Esophagus squamous epithelium (tissue), 5 donors: Measurements from ENCODE around the gene ANKRD28. TPM values are rescaled to one million over a fixed set of nuclear protein-coding genes. Genes with fewer than 3 reads are reported as not detected.
A peak's percentile ranks its signal among the peaks of the same experiment; 100 is the strongest.
"Not testable (repeated sequence)": the region's sequence is repeated elsewhere in the genome, so short reads cannot be mapped to it uniquely, and the experiment has no call there.

Source experiments
- DNase-seq: peaks from one replicate; lab custom pipeline; 2025; lab: John Stamatoyannopoulos, UW
- H3K27ac ChIP-seq, 4 donors: fragments of 200-600 bp; sonication (generic); one replicate each; pipeline ENCODE4 v1.5.1; 2016 to 2019; ENCODE audit warnings: mild to moderate bottlenecking in 1 of 4
- H3K27me3 ChIP-seq, 4 donors: fragments of 200-600 bp; sonication (generic); 1 replicate in 3 of 4; 2 replicates in 1 of 4; pipeline versions ENCODE4 v1.5.1 to v1.6.0; 2017 to 2021; ENCODE audit warnings: antibody characterized with exemption in 1 of 4
- H3K36me3 ChIP-seq, 3 donors: fragments of 200-600 bp; sonication (generic); one replicate each; pipeline ENCODE4 v1.5.1; 2016 to 2019
- H3K4me1 ChIP-seq, 3 donors: fragments of 200-600 bp; sonication (generic); one replicate each; pipeline ENCODE4 v1.5.1; 2017 to 2019
- H3K4me3 ChIP-seq, 4 donors: fragments of 200-600 bp; sonication (generic); 1 replicate in 3 of 4; 2 replicates in 1 of 4; pipeline ENCODE4 v1.5.1; 2016 to 2019; ENCODE audit warnings: mild to moderate bottlenecking in 2 of 4, moderate library complexity in 1 of 4
- H3K9me3 ChIP-seq, 3 donors: fragments of 200-600 bp; sonication (generic); one replicate each; pipeline ENCODE4 v1.5.1; 2016 to 2019
- POLR2A ChIP-seq, 4 donors: fragments of 450-650 bp; IDR thresholded peaks; one replicate each; pipeline ENCODE4 v1.6.1; 2017; ENCODE audit warnings: antibody characterized with exemption in 4 of 4, mild to moderate bottlenecking in 4 of 4, moderate library complexity in 3 of 4
- WGBS, 2 donors: methylation state at CpG; one replicate each; pipeline ENCODE4 v1.1.5; 2018; 5-methylcytosine and 5-hydroxymethylcytosine counted together
- intact Hi-C: fragments of 100-400 bp; cut with DNase I; formaldehyde crosslinking; loops from one replicate; pipeline ENCODE4 v1.15.0; 2022
- total RNA-seq, 4 donors: library from RNA; depleted of rRNA; stranded (reverse); fragments of >200 nt; gene quantifications; one replicate each; pipeline ENCODE4 v1.1.0, GENCODE V29; 2016
- TF ChIP-seq, protein P1 (sequence below), 6 experiments: fragments of 450-650 bp in 4 of 6; fragments of 200-600 bp in 2 of 6; sonication (generic) in 2 of 6; IDR thresholded peaks; one replicate each; pipeline ENCODE4 v1.5.1; 2016 to 2019; ENCODE audit warnings: antibody characterized with exemption in 6 of 6, mild to moderate bottlenecking in 4 of 6, moderate library complexity in 4 of 6
- donor health status: DM: yes; HTN: yes; CAD: no.

ANKRD28 gene
- total RNA-seq, 4 donors from 2014 or later: 20.8 to 49.6 (median 31.8) TPM

GRCh38 chr3:15779111-15779510 lies 18.7 kb downstream of the ANKRD28 start:
- Histone ChIP-seq H3K27me3 (no peaks in the 10 kb centered on the region), H3K27ac (peak overlapping the region in 1 of 4 donors; percentile 32), H3K4me1 (peaks cover 4 to 50% (median 6%) of the 10 kb centered on the region in 3 donors)

DNA sequence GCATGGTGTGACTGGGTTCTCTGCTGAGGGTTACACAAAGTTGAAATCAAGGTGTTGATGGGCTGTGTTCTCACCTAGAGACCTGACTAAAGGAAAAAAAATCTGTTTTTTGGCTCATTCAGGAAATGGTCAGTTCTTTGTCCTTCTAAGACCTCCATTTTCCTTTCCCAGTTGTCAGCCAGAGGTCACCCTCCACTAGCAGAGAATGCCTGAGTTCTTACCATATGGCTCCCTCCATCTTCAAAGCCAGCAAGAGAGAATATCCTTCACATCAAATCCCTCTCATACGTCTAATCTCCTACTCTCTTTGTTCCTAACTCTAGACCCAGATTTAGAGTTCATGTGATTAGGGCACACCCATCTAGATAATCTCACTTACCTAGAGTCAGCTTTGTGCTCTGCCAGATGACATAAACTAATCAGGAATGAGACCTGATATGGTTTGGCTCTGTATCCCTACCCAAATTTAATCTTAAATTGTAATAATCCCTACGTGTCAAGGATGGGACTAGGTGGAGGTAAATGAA lies 19.4 kb downstream of the ANKRD28 start:
- H3K27ac ChIP-seq: no peak overlapping the region
- no peak for DNase-seq
- 43 to 56% methylated on average over 2 of the region's 2 CpGs for WGBS, 2 donors

More at GRCh38 chr3:15779111-15779510, 18.7 kb downstream of the ANKRD28 start:
- no peak overlapping the region for H3K4me3 ChIP-seq
- no peaks in the 10 kb centered on the region for H3K36me3 ChIP-seq
- TF ChIP-seq POLR2A (IDR thresholded peaks at IDR 0.05): no peak
- H3K9me3 ChIP-seq: no peaks in the 10 kb centered on the region
- WGBS, 2 donors: 44 to 45% methylated on average over 1 of the region's 1 CpG
- DNase-seq: no peak
- intact Hi-C loops: no loop called here

GRCh38 chr3:15774931-15775560 lies 22.7 kb downstream of the ANKRD28 start:
- WGBS, 2 donors: 86 to 87% methylated on average over 4 to 6 of the region's 6 CpGs

More for the DNA sequence above, 19.4 kb downstream of the ANKRD28 start:
- H3K36me3 ChIP-seq: no peaks in the 10 kb centered on the region
- peaks cover 4 to 43% (median 6%) of the 10 kb centered on the region in 3 donors for H3K4me1 ChIP-seq
- no peak overlapping the region for H3K4me3 ChIP-seq
- no peaks in the 10 kb centered on the region for H3K27me3 ChIP-seq
- TF ChIP-seq POLR2A (IDR thresholded peaks at IDR 0.05): no peak
- TF ChIP-seq, protein P1, sequence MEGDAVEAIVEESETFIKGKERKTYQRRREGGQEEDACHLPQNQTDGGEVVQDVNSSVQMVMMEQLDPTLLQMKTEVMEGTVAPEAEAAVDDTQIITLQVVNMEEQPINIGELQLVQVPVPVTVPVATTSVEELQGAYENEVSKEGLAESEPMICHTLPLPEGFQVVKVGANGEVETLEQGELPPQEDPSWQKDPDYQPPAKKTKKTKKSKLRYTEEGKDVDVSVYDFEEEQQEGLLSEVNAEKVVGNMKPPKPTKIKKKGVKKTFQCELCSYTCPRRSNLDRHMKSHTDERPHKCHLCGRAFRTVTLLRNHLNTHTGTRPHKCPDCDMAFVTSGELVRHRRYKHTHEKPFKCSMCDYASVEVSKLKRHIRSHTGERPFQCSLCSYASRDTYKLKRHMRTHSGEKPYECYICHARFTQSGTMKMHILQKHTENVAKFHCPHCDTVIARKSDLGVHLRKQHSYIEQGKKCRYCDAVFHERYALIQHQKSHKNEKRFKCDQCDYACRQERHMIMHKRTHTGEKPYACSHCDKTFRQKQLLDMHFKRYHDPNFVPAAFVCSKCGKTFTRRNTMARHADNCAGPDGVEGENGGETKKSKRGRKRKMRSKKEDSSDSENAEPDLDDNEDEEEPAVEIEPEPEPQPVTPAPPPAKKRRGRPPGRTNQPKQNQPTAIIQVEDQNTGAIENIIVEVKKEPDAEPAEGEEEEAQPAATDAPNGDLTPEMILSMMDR (IDR thresholded peaks at IDR 0.05): no peak
- intact Hi-C loops: no loop called here
- H3K9me3 ChIP-seq: no peaks in the 10 kb centered on the region

GRCh38 chr3:15771444-15771843 lies 26.3 kb downstream of the ANKRD28 start:
- Histone ChIP-seq H3K4me3 (no peak overlapping the region), H3K9me3 (no peaks in the 10 kb centered on the region), H3K27ac (no peak overlapping the region), H3K27me3 (no peaks in the 10 kb centered on the region), H3K4me1 (peaks cover 0 to 16% (median 16%) of the 10 kb centered on the region in 3 donors), H3K36me3 (no peaks in the 10 kb centered on the region)
- TF ChIP-seq POLR2A (IDR thresholded peaks at IDR 0.05): no peak
- TF ChIP-seq, protein P1 (IDR thresholded peaks at IDR 0.05): no peak
- no peak for DNase-seq
- 64 to 76% methylated on average over 1 of the region's 1 CpG for WGBS, 2 donors
- intact Hi-C loops: no loop called here

More at GRCh38 chr3:15774931-15775560, 22.7 kb downstream of the ANKRD28 start:
- H3K36me3 ChIP-seq, H3K4me3 ChIP-seq, DNase-seq, H3K9me3 ChIP-seq, H3K27me3 ChIP-seq, intact Hi-C loops, H3K27ac ChIP-seq: not testable (repeated sequence)
- peaks cover 0 to 18% (median 6%) of the 10 kb centered on the region in 3 donors for H3K4me1 ChIP-seq

DNA sequence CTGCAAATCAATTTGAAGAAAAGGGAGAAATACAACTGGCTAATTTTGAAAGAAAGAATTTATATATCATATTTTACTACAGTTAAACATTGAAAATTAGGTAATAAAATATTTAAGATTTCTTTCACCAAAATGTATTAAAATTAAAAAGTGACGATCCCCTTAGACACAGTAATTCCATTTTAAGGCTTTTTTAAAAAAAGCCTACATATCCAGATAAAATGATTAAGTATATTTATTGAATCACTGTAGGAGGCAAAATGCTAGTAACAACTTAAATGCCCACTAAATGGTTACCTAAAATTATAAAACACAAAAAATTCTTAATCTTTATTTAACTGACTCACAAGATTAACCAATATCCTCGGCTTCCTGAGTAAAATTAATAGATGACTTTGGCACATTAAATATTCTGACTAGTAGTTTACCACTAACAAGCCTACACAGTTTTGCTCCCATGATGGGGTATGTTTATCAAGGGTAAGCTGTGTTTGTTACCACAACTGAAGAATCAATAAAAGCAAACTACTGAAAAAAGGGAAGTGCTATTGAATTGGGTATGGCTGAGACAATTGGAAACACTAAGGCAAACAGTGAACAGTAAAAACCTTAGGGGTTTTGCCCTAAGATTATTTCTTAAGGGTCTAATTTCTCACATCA lies 28.4 kb downstream of the ANKRD28 start:
- no peaks in the 10 kb centered on the region for H3K9me3 ChIP-seq
- no peak overlapping the region for H3K4me3 ChIP-seq
- peaks cover 0 to 16% (median 16%) of the 10 kb centered on the region in 3 donors for H3K4me1 ChIP-seq
- TF ChIP-seq, protein P1 (IDR thresholded peaks at IDR 0.05): no peak
- TF ChIP-seq POLR2A (IDR thresholded peaks at IDR 0.05): no peak
- H3K36me3 ChIP-seq: peaks cover 0 to 11% (median 0%) of the 10 kb centered on the region in 3 donors
- H3K27ac ChIP-seq: no peak overlapping the region
- no peaks in the 10 kb centered on the region for H3K27me3 ChIP-seq
- DNase-seq: no peak
- 52 to 70% methylated on average over 2 of the region's 2 CpGs for WGBS, 2 donors
- intact Hi-C loops: no loop called here
